Hepatocyte (in vitro differentiated cells): ENCODE data around the gene ATXN1. TPM values are rescaled to one million over a fixed set of nuclear protein-coding genes. Genes with fewer than 3 reads are reported as not detected.

ENCODE experiments used
- DNase-seq: peaks from one replicate; pipeline ENCODE4 v3.0.0-alpha.2; 2016; ENCODE audit warnings: low spot score
- H2AFZ ChIP-seq: fragments of 200-600 bp; sonication (generic); 2 replicates; pipeline ENCODE4 v1.6.0; 2016; ENCODE audit warnings: antibody characterized with exemption, mild to moderate bottlenecking
- H3K27ac ChIP-seq: fragments of 200-600 bp; sonication (generic); 2 replicates; pipeline ENCODE4 v1.5.1; 2016; ENCODE audit warnings: mild to moderate bottlenecking
- H3K27me3 ChIP-seq: fragments of 200-600 bp; sonication (generic); 2 replicates; pipeline ENCODE4 v1.6.1; 2016
- H3K36me3 ChIP-seq: fragments of 200-600 bp; sonication (generic); replicated peaks from 2 replicates; pipeline ENCODE4 v1.5.1; 2016; ENCODE audit warnings: low read depth; ENCODE audit not compliant: insufficient read depth
- H3K4me1 ChIP-seq: fragments of 200-600 bp; sonication (generic); 2 replicates; pipeline ENCODE4 v1.5.1; 2016; ENCODE audit warnings: mild to moderate bottlenecking, moderate library complexity; ENCODE audit not compliant: insufficient read depth
- H3K4me2 ChIP-seq: fragments of 200-600 bp; sonication (generic); 2 replicates; pipeline ENCODE4 v1.6.0; 2016
- H3K4me3 ChIP-seq: fragments of 200-600 bp; sonication (generic); 2 replicates; pipeline ENCODE4 v1.5.1; 2016; ENCODE audit warnings: mild to moderate bottlenecking
- H3K79me2 ChIP-seq: fragments of 200-600 bp; sonication (generic); 2 replicates; pipeline ENCODE4 v1.6.0; 2017; ENCODE audit warnings: mild to moderate bottlenecking
- H3K9me2 ChIP-seq: fragments of 200-600 bp; sonication (generic); replicated peaks from 2 replicates; pipeline ENCODE4 v1.6.0; 2017; ENCODE audit warnings: mild to moderate bottlenecking; ENCODE audit not compliant: insufficient read depth
- H3K9me3 ChIP-seq: fragments of 200-600 bp; sonication (generic); 2 replicates; pipeline ENCODE4 v1.5.1; 2016; ENCODE audit warnings: low read depth, mild to moderate bottlenecking
- H4K20me1 ChIP-seq: fragments of 200-600 bp; sonication (generic); 2 replicates; pipeline ENCODE4 v1.6.0; 2016; ENCODE audit warnings: mild to moderate bottlenecking; ENCODE audit not compliant: insufficient read depth, poor library complexity, severe bottlenecking
- CTCF ChIP-seq: fragments of 200-600 bp; sonication (generic); IDR thresholded peaks from 2 replicates; pipeline ENCODE4 v1.5.1; 2016; ENCODE audit warnings: antibody characterized with exemption, mild to moderate bottlenecking; ENCODE audit not compliant: poor library complexity
- EZH2 ChIP-seq: fragments of 200-600 bp; sonication (generic); IDR thresholded peaks from 2 replicates; pipeline ENCODE4 v1.6.1; 2016; ENCODE audit warnings: antibody characterized with exemption, mild to moderate bottlenecking, borderline replicate concordance
- EZH2phosphoT487 ChIP-seq: fragments of 200-600 bp; sonication (generic); IDR thresholded peaks from one replicate; pipeline ENCODE4 v1.6.1; 2018; ENCODE audit warnings: antibody characterized with exemption, mild to moderate bottlenecking, low read depth, moderate library complexity; ENCODE audit not compliant: unreplicated experiment, severe bottlenecking
- WGBS: methylation state at CpG from one replicate; pipeline ENCODE4 v1.1.6; 2016; ENCODE audit warnings: low lambda C conversion rate; ENCODE audit errors: missing lambda C conversion rate; 5-methylcytosine and 5-hydroxymethylcytosine counted together
- polyA plus RNA-seq: library from polyadenylated mRNA; unstranded; fragments of >200 nt; fragmentation: Nextera tagmentation; extraction: Ambion mirVana; gene quantifications from 2 replicates; pipeline ENCODE4 v1.2.1, GENCODE V29; 2016
- total RNA-seq: library from RNA; depleted of rRNA; stranded (reverse); fragments of >200 nt; gene quantifications from 2 replicates; pipeline ENCODE4 v1.2.3, GENCODE V29; 2014

Gene ATXN1
- total and polyA plus RNA-seq, 2 experiments from 2014 or later = 14.7 to 32.6 TPM

GRCh38 chr6:16343593-16343992 lies 417.7 kb downstream of the ATXN1 start:
- no peak overlapping the region for H3K27ac ChIP-seq
- no peaks in the 10 kb centered on the region for H3K36me3 ChIP-seq
- H3K9me3 ChIP-seq = no peaks in the 10 kb centered on the region
- WGBS = 97% methylated on average over 8 of the region's 8 CpGs
- TF ChIP-seq CTCF (no peak), EZH2phosphoT487 (no peak), EZH2 (no peak)
- no peak overlapping the region for H3K4me3 ChIP-seq
- H2AFZ ChIP-seq = no peak overlapping the region
- H3K79me2 ChIP-seq = no peaks in the 10 kb centered on the region
- no peaks in the 10 kb centered on the region for H3K27me3 ChIP-seq
- no peaks in the 10 kb centered on the region for H4K20me1 ChIP-seq
- H3K9me2 ChIP-seq = no peaks in the 10 kb centered on the region
- no peak for DNase-seq
- peaks cover 24% of the 10 kb centered on the region for H3K4me1 ChIP-seq
- H3K4me2 ChIP-seq = no peak overlapping the region

- WGBS = 74% methylated on average over 3 of the region's 3 CpGs
- no peak for TF ChIP-seq EZH2phosphoT487
- no peak for TF ChIP-seq CTCF
- no peak for TF ChIP-seq EZH2
- Histone ChIP-seq H3K9me3 (no peaks in the 10 kb centered on the region), H3K4me1 (peaks cover 14% of the 10 kb centered on the region), H3K79me2 (no peaks in the 10 kb centered on the region), H4K20me1 (no peaks in the 10 kb centered on the region), H3K27me3 (no peaks in the 10 kb centered on the region), H2AFZ (no peak overlapping the region), H3K9me2 (no peaks in the 10 kb centered on the region), H3K4me3 (no peak overlapping the region), H3K36me3 (no peaks in the 10 kb centered on the region), H3K27ac (peak overlapping the region; percentile 67), H3K4me2 (no peak overlapping the region)
- DNase-seq = no peak
Observed at GRCh38 chr6:16339265-16339587, 422.0 kb downstream of the ATXN1 start.

GRCh38 chr6:16338577-16339264 lies 422.5 kb downstream of the ATXN1 start:
- Histone ChIP-seq H3K4me3 (no peak overlapping the region), H3K36me3 (no peaks in the 10 kb centered on the region), H4K20me1 (no peaks in the 10 kb centered on the region), H2AFZ (no peak overlapping the region), H3K27me3 (no peaks in the 10 kb centered on the region), H3K27ac (peak overlapping the region; percentile 67), H3K4me1 (peaks cover 14% of the 10 kb centered on the region), H3K4me2 (peak overlapping the region; percentile 18), H3K9me3 (no peaks in the 10 kb centered on the region), H3K79me2 (no peaks in the 10 kb centered on the region), H3K9me2 (no peaks in the 10 kb centered on the region)
- TF ChIP-seq EZH2 = no peak
- no peak for TF ChIP-seq EZH2phosphoT487
- TF ChIP-seq CTCF = peak; percentile 42
- 61% methylated on average over 10 of the region's 10 CpGs for WGBS
- peak; percentile 87 for DNase-seq
